Measurements from ENCODE around the gene CNTN2.

CNTN2 gene

GRCh38 chr1:205013683-205014367 lies 29.2 kb upstream of the CNTN2 start:
- no peak for TF ChIP-seq CTCF (conservative IDR thresholded peaks at IDR 0.05; ENCODE audit: low read depth, low read length)

GRCh38 chr1:205014783-205015182 lies 28.2 kb upstream of the CNTN2 start:
- no peak for TF ChIP-seq CTCF (conservative IDR thresholded peaks at IDR 0.05; ENCODE audit: low read depth, low read length)
- H3K4me3 ChIP-seq (ENCODE audit: low read depth, low read length) = no peak overlapping the region
- no peak for DNase-seq (ENCODE audit: low read depth)

More at GRCh38 chr1:205013683-205014367, 29.2 kb upstream of the CNTN2 start:
- peak; percentile 29 for DNase-seq (ENCODE audit: low read depth)
- H3K4me3 ChIP-seq (ENCODE audit: low read depth, low read length) = no peak overlapping the region

GRCh38 chr1:205015241-205015640 lies 27.8 kb upstream of the CNTN2 start:
- DNase-seq (ENCODE audit: low read depth) = no peak
- H3K4me3 ChIP-seq (ENCODE audit: low read depth, low read length) = no peak overlapping the region
- no peak for TF ChIP-seq CTCF (conservative IDR thresholded peaks at IDR 0.05; ENCODE audit: low read depth, low read length)

GRCh38 chr1:205016075-205016474 lies 26.9 kb upstream of the CNTN2 start:
- DNase-seq (ENCODE audit: low read depth) = no peak
- H3K4me3 ChIP-seq (ENCODE audit: low read depth, low read length) = no peak overlapping the region
- TF ChIP-seq CTCF (conservative IDR thresholded peaks at IDR 0.05; ENCODE audit: low read depth, low read length) = no peak

- H3K4me3 ChIP-seq (ENCODE audit: low read depth, low read length) = no peak overlapping the region
- no peak for DNase-seq (ENCODE audit: low read depth)
- no peak for TF ChIP-seq CTCF (conservative IDR thresholded peaks at IDR 0.05; ENCODE audit: low read depth, low read length)
Measured at GRCh38 chr1:205016584-205016983, 26.4 kb upstream of the CNTN2 start.

- no peak overlapping the region for H3K4me3 ChIP-seq (ENCODE audit: low read depth, low read length)
- DNase-seq (ENCODE audit: low read depth) = no peak
- TF ChIP-seq CTCF (conservative IDR thresholded peaks at IDR 0.05; ENCODE audit: low read depth, low read length) = no peak
Measured at GRCh38 chr1:205017001-205017400, 26.0 kb upstream of the CNTN2 start.

GRCh38 chr1:205017766-205018165 lies 25.2 kb upstream of the CNTN2 start:
- no peak for TF ChIP-seq CTCF (conservative IDR thresholded peaks at IDR 0.05; ENCODE audit: low read depth, low read length)

More at GRCh38 chr1:205017766-205018165, 25.2 kb upstream of the CNTN2 start:
- H3K4me3 ChIP-seq (ENCODE audit: low read depth, low read length) = no peak overlapping the region
- DNase-seq (ENCODE audit: low read depth) = no peak
